Smooth muscle cell (in vitro differentiated cells): ENCODE measurements around the gene P3H1. TPM values are rescaled to one million over a fixed set of nuclear protein-coding genes. Genes with fewer than 3 reads are reported as not detected.
A peak's percentile ranks its signal among the peaks of the same experiment; 100 is the strongest.

ENCODE experiments used
- DNase-seq: peaks from one replicate; lab custom pipeline; 2025; ENCODE audit not compliant: unreplicated experiment; lab: John Stamatoyannopoulos, UW
- H2AFZ ChIP-seq: fragments of 200-600 bp; sonication (generic); 2 replicates; pipeline ENCODE4 v1.6.0; 2016; ENCODE audit warnings: antibody characterized with exemption, low read depth, mild to moderate bottlenecking
- H3F3A ChIP-seq: fragments of 200-600 bp; sonication (generic); 2 replicates; pipeline ENCODE4 v1.6.0; 2017; ENCODE audit warnings: antibody characterized with exemption, low read depth
- H3K27ac ChIP-seq: fragments of 200-600 bp; sonication (generic); 2 replicates; pipeline ENCODE4 v1.5.1; 2016; ENCODE audit warnings: low read depth, mild to moderate bottlenecking
- H3K27me3 ChIP-seq: fragments of 200-600 bp; sonication (generic); 2 replicates; pipeline ENCODE4 v1.6.1; 2016; ENCODE audit warnings: low read depth, mild to moderate bottlenecking
- H3K36me3 ChIP-seq: fragments of 200-600 bp; sonication (generic); 2 replicates; pipeline ENCODE4 v1.5.1; 2016; ENCODE audit warnings: low read depth
- H3K4me1 ChIP-seq: fragments of 200-600 bp; sonication (generic); 2 replicates; pipeline ENCODE4 v1.5.1; 2016; ENCODE audit warnings: low read depth
- H3K4me2 ChIP-seq: fragments of 200-600 bp; sonication (generic); 2 replicates; pipeline ENCODE4 v1.6.0; 2016; ENCODE audit warnings: mild to moderate bottlenecking
- H3K4me3 ChIP-seq: fragments of 200-600 bp; sonication (generic); 2 replicates; pipeline ENCODE4 v1.5.1; 2016; ENCODE audit warnings: mild to moderate bottlenecking
- H3K79me2 ChIP-seq: fragments of 200-600 bp; sonication (generic); 2 replicates; pipeline ENCODE4 v1.6.0; 2016; ENCODE audit warnings: low read depth, mild to moderate bottlenecking
- H3K9ac ChIP-seq: fragments of 200-600 bp; sonication (generic); 2 replicates; pipeline ENCODE4 v1.6.0; 2016; ENCODE audit warnings: low read depth
- H3K9me3 ChIP-seq: fragments of 200-600 bp; sonication (generic); replicated peaks from 2 replicates; pipeline ENCODE4 v1.5.1; 2016; ENCODE audit warnings: low read depth
- H4K20me1 ChIP-seq: fragments of 200-600 bp; sonication (generic); 2 replicates; pipeline ENCODE4 v1.6.0; 2016; ENCODE audit warnings: low read depth
- WGBS: methylation state at CpG from one replicate; pipeline ENCODE4 v1.1.7; 2016; ENCODE audit warnings: low lambda C conversion rate; 5-methylcytosine and 5-hydroxymethylcytosine counted together
- polyA plus RNA-seq: library from polyadenylated mRNA; unstranded; fragments of >200 nt; fragmentation: Nextera tagmentation; extraction: Ambion mirVana; gene quantifications from 2 replicates; pipeline ENCODE4 v1.2.1, GENCODE V29; 2016
- total RNA-seq: library from RNA; depleted of rRNA; stranded (reverse); fragments of >200 nt; gene quantifications from 2 replicates; pipeline ENCODE4 v1.2.3, GENCODE V29; 2014
- TF ChIP-seq, protein P1 (sequence below): fragments of 200-600 bp; sonication (generic); IDR thresholded peaks from 2 replicates; pipeline ENCODE4 v1.5.1; 2017; ENCODE audit warnings: borderline replicate concordance, mild to moderate bottlenecking, antibody characterized with exemption; ENCODE audit not compliant: insufficient read depth, poor library complexity, severe bottlenecking

Gene P3H1
- total and polyA plus RNA-seq, 2 experiments from 2014 or later: 256 to 535 TPM

DNA sequence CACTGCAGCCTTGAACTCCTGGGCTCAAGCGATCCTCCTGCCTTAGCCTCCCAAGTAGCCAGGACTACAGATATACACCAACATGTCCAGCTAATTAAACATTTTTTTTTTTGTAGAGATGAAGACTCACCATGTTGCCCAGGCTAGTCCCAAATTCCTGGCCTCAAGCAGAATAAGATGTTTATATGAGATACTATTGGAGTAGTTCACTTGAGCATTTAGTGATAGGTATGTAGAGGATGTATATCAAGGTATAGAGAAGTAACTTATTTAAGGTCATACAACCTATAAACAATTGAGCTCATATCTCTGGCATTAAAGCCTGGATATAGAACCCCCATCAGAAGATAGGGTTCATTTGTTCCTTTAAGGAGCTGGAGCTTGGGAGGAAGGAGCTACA, 13.3 kb upstream of the P3H1 start:
- WGBS: 94% methylated on average over 1 of the region's 1 CpG
- H4K20me1 ChIP-seq: peaks cover 7% of the 10 kb centered on the region
- no peak for DNase-seq
- H3K9ac ChIP-seq: no peak overlapping the region
- no peaks in the 10 kb centered on the region for H3K27me3 ChIP-seq
- no peak overlapping the region for H3K4me2 ChIP-seq
- H3K4me1 ChIP-seq: no peaks in the 10 kb centered on the region
- no peaks in the 10 kb centered on the region for H3K79me2 ChIP-seq
- no peaks in the 10 kb centered on the region for H3K36me3 ChIP-seq
- no peak overlapping the region for H2AFZ ChIP-seq
- TF ChIP-seq, protein P1, sequence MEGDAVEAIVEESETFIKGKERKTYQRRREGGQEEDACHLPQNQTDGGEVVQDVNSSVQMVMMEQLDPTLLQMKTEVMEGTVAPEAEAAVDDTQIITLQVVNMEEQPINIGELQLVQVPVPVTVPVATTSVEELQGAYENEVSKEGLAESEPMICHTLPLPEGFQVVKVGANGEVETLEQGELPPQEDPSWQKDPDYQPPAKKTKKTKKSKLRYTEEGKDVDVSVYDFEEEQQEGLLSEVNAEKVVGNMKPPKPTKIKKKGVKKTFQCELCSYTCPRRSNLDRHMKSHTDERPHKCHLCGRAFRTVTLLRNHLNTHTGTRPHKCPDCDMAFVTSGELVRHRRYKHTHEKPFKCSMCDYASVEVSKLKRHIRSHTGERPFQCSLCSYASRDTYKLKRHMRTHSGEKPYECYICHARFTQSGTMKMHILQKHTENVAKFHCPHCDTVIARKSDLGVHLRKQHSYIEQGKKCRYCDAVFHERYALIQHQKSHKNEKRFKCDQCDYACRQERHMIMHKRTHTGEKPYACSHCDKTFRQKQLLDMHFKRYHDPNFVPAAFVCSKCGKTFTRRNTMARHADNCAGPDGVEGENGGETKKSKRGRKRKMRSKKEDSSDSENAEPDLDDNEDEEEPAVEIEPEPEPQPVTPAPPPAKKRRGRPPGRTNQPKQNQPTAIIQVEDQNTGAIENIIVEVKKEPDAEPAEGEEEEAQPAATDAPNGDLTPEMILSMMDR: no peak
- H3K9me3 ChIP-seq: no peaks in the 10 kb centered on the region
- H3K27ac ChIP-seq: no peak overlapping the region
- H3F3A ChIP-seq: no peaks in the 10 kb centered on the region
- H3K4me3 ChIP-seq: no peak overlapping the region

DNA sequence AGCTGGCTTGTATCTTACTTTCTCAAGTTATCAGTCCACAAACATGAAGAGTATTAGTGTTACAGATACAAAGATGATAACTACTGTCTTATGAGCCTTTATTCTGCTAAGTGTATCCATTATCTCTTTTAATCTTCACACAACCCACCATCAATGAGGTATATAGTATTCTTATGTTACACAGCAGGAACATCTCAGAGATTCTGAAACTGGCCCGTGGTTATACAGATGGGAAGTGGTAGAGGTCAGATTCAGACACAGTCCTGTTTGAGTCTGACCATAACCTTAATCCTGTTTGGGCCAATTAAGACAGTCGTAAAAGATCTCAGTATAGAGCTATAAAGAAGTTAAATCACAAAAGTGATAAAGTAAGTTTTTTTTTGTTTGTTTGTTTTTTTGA, 12.9 kb upstream of the P3H1 start:
- Histone ChIP-seq H2AFZ (no peak overlapping the region), H3K27ac (no peak overlapping the region), H3F3A (no peaks in the 10 kb centered on the region), H3K4me1 (no peaks in the 10 kb centered on the region), H4K20me1 (peaks cover 9% of the 10 kb centered on the region), H3K9ac (no peak overlapping the region), H3K4me3 (no peak overlapping the region), H3K79me2 (no peaks in the 10 kb centered on the region), H3K27me3 (no peaks in the 10 kb centered on the region), H3K9me3 (no peaks in the 10 kb centered on the region), H3K36me3 (no peaks in the 10 kb centered on the region), H3K4me2 (no peak overlapping the region)
- WGBS: 68% methylated on average over 2 of the region's 2 CpGs
- TF ChIP-seq, protein P1: no peak
- DNase-seq: no peak

DNA sequence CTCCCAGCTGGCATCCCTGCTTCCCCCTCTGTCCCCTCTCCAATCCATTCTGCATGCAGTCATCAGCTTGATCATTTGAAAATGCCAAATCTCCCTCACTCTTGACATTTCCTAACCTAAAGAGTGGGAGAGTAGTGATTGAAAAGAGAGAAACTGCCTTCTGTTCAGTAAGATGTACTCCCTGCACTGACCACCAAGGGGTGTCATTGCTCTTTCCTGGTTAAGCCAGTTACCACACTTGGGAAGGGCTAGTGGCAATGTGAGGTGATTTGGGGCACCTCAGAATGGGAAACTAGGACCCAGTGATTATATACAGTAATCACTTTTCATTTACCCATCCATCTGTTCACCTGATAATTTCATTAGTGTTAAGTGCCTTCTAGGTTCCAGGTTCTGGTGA, 11.0 kb upstream of the P3H1 start:
- H3K9ac ChIP-seq: no peak overlapping the region
- H3K27me3 ChIP-seq: no peaks in the 10 kb centered on the region
- DNase-seq: no peak

DNA sequence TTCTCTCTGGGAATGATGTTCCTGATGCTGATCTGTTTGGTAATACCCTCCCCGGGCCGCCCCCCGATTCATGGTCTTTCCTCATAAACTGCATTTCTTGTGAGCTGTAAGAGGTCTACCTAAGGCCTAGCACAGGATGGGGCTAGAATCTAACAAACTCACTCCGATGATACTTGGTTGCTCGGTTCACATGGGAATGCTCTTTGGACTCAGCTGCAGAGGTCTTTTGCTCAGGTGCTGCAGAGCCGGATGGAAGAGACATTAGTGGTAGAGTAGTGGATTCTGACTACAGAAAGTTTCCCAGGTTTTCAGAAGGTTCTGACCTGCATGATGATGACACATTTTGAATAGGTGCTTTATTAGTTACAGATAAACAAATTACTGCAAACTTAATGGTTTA, 9.7 kb upstream of the P3H1 start:
- H3K4me2 ChIP-seq: no peak overlapping the region
- no peak overlapping the region for H2AFZ ChIP-seq
- 96% methylated on average over 6 of the region's 6 CpGs for WGBS
- H3K36me3 ChIP-seq: no peaks in the 10 kb centered on the region
- H3K79me2 ChIP-seq: peaks cover 16% of the 10 kb centered on the region
- DNase-seq: no peak
- no peak overlapping the region for H3K27ac ChIP-seq
- H3K9ac ChIP-seq: no peak overlapping the region
- TF ChIP-seq, protein P1: no peak
- H3K9me3 ChIP-seq: no peaks in the 10 kb centered on the region
- peaks cover 34% of the 10 kb centered on the region for H4K20me1 ChIP-seq
- H3K27me3 ChIP-seq: no peaks in the 10 kb centered on the region
- H3K4me1 ChIP-seq: no peaks in the 10 kb centered on the region
- H3K4me3 ChIP-seq: no peak overlapping the region
- no peaks in the 10 kb centered on the region for H3F3A ChIP-seq

More for the DNA sequence above, 11.0 kb upstream of the P3H1 start:
- Histone ChIP-seq H3K4me3 (no peak overlapping the region), H3K4me2 (no peak overlapping the region), H3K79me2 (peaks cover 6% of the 10 kb centered on the region), H3K4me1 (no peaks in the 10 kb centered on the region), H2AFZ (no peak overlapping the region), H4K20me1 (peaks cover 22% of the 10 kb centered on the region), H3K27ac (no peak overlapping the region), H3K36me3 (no peaks in the 10 kb centered on the region), H3F3A (no peaks in the 10 kb centered on the region), H3K9me3 (no peaks in the 10 kb centered on the region)
- TF ChIP-seq, protein P1: peak; percentile 52
